ENCODE measurements around the gene LEKR1.

DNA sequence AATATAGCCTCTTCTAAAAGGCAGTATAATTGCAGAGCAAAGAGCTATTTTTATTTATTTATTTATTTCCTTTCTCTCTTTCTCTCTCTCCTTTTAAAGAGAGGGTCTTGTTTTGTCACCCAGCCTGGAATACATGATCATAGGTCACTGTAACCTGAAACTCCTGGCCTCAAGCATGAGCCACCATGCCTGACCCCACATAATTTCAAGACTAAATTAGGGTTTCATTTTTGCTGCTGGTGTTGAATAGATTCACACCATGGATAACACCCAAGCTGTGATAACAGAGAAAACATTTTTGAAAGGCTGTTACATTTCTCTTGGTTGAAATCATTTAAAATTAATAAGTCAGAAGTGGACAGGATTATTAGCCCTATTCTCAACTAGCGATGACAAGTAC is 131.6 kb downstream of the LEKR1 start:
- TF ChIP-seq EZH2 (IDR thresholded peaks at IDR 0.05) (no peak), POLR2AphosphoS5 (IDR thresholded peaks at IDR 0.05; ENCODE audit: borderline replicate concordance, low read depth, low read length) (no peak), FOXP2 (optimal IDR thresholded peaks at IDR 0.05; ENCODE audit: control extremely low read depth, extremely low read length, insufficient read depth) (no peak)

All from SK-N-MC (cell line).